IMR-90 (cell line): ENCODE data around the gene CGB7.

Experiments
- MAFK ChIP-seq: IDR thresholded peaks from 2 replicates; pipeline ENCODE4 v1.6.1; 2012; ENCODE audit warnings: low read depth, low read length, improper control_type of control experiment
- POLR2A ChIP-seq: IDR thresholded peaks from 2 replicates; pipeline ENCODE4 v1.6.1; 2012; ENCODE audit warnings: mild to moderate bottlenecking, low read depth, low read length
- RFX5 ChIP-seq: IDR thresholded peaks from 2 replicates; pipeline ENCODE4 v1.8.0; 2012; ENCODE audit warnings: low read depth, mild to moderate bottlenecking, low read length, moderate library complexity
- TF ChIP-seq, protein P1 (sequence below): conservative IDR thresholded peaks from 2 replicates; pipeline ENCODE4 v1.5.1; 2012; ENCODE audit warnings: mild to moderate bottlenecking, low read depth, low read length, improper control_type of control experiment
- TF ChIP-seq, protein P2 (sequence below): fragments of 150-350 bp; IDR thresholded peaks from 2 replicates; pipeline ENCODE4 v1.6.1; 2017; ENCODE audit warnings: mild to moderate bottlenecking, antibody characterized with exemption, low read length, low read depth

DNA sequence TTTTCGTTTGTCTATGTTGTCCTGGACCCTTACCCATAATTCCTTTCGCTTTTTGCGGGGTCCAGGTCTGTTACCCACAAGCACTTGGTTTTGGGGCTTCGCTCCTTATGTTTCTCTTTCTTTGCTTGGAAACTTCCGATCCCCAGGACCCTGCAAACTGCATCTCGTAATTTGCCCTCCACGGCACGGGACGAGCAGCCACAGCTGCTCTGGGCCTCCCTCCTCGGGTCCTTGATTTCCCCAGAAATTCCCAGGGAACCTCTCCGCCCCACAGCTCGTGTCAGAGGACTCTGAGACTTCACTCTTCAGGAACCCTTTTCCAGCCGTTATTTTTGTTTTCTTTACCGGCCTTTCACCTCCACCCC, 28.3 kb upstream of the CGB7 start:
- TF ChIP-seq, protein P1, sequence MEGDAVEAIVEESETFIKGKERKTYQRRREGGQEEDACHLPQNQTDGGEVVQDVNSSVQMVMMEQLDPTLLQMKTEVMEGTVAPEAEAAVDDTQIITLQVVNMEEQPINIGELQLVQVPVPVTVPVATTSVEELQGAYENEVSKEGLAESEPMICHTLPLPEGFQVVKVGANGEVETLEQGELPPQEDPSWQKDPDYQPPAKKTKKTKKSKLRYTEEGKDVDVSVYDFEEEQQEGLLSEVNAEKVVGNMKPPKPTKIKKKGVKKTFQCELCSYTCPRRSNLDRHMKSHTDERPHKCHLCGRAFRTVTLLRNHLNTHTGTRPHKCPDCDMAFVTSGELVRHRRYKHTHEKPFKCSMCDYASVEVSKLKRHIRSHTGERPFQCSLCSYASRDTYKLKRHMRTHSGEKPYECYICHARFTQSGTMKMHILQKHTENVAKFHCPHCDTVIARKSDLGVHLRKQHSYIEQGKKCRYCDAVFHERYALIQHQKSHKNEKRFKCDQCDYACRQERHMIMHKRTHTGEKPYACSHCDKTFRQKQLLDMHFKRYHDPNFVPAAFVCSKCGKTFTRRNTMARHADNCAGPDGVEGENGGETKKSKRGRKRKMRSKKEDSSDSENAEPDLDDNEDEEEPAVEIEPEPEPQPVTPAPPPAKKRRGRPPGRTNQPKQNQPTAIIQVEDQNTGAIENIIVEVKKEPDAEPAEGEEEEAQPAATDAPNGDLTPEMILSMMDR: no peak
- TF ChIP-seq, protein P2, sequence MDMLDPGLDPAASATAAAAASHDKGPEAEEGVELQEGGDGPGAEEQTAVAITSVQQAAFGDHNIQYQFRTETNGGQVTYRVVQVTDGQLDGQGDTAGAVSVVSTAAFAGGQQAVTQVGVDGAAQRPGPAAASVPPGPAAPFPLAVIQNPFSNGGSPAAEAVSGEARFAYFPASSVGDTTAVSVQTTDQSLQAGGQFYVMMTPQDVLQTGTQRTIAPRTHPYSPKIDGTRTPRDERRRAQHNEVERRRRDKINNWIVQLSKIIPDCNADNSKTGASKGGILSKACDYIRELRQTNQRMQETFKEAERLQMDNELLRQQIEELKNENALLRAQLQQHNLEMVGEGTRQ: no peak
- TF ChIP-seq RFX5 (no peak), POLR2A (no peak), MAFK (no peak)
